DND-41 (cell line): Measurements from ENCODE around the gene SLC6A19.
A peak's percentile ranks its signal among the peaks of the same experiment; 100 is the strongest.

Experiments
- ATAC-seq: fragments of 200-7000 bp; cut with Tn5 transposase; 3 replicates; pipeline ENCODE4 v1.9.1; 2021; ENCODE audit warnings: low read depth; ENCODE audit not compliant: insufficient read depth
- DNase-seq: peaks from one replicate; pipeline ENCODE4 v3.0.0-alpha.2; 2020
- H2AFZ ChIP-seq: 2 replicates; pipeline ENCODE4 v1.6.0; 2012; ENCODE audit warnings: low read depth, low read length
- H3K27ac ChIP-seq: 2 replicates; pipeline ENCODE4 v1.5.1; 2012; ENCODE audit warnings: low read length, inconsistent platforms
- H3K27me3 ChIP-seq: fragments of 200-600 bp; sonication (generic); 2 replicates; pipeline ENCODE4 v1.6.0; 2012; ENCODE audit warnings: low read length, mild to moderate bottlenecking, inconsistent platforms; ENCODE audit not compliant: insufficient read depth, poor library complexity
- H3K36me3 ChIP-seq: 2 replicates; pipeline ENCODE4 v1.5.1; 2012; ENCODE audit warnings: low read length, inconsistent platforms; ENCODE audit not compliant: insufficient read depth
- H3K4me1 ChIP-seq: 2 replicates; pipeline ENCODE4 v1.5.1; 2012; ENCODE audit warnings: mild to moderate bottlenecking, low read length; ENCODE audit not compliant: insufficient read depth
- H3K4me2 ChIP-seq: 2 replicates; pipeline ENCODE4 v1.6.0; 2012; ENCODE audit warnings: mild to moderate bottlenecking, moderate library complexity, low read length, inconsistent platforms; ENCODE audit not compliant: insufficient read depth
- H3K4me3 ChIP-seq, 2 experiments: fragments of 200-600 bp in 1 of 2; shearing (Covaris generic) in 1 of 2; 2 replicates each; pipeline ENCODE4 v1.5.1; 2012 to 2016; ENCODE audit warnings: inconsistent platforms in 2 of 2, low read length in 2 of 2, mild to moderate bottlenecking in 2 of 2, low read depth in 1 of 2, moderate library complexity in 1 of 2
- H3K79me2 ChIP-seq: 2 replicates; pipeline ENCODE4 v1.6.0; 2012; ENCODE audit warnings: low read length, inconsistent platforms; ENCODE audit not compliant: insufficient read depth
- H3K9ac ChIP-seq: 2 replicates; pipeline ENCODE4 v1.6.0; 2012; ENCODE audit warnings: low read depth, mild to moderate bottlenecking, inconsistent platforms, low read length, moderate library complexity
- H3K9me3 ChIP-seq: 2 replicates; pipeline ENCODE4 v1.5.1; 2012; ENCODE audit warnings: low read length, moderate library complexity, mild to moderate bottlenecking, inconsistent platforms; ENCODE audit not compliant: insufficient read depth, severe bottlenecking
- H4K20me1 ChIP-seq: 2 replicates; pipeline ENCODE4 v1.6.0; 2012; ENCODE audit warnings: low read length; ENCODE audit not compliant: insufficient read depth
- EZH2 ChIP-seq: IDR thresholded peaks from 3 replicates; pipeline ENCODE4 v1.6.1; 2012; ENCODE audit warnings: borderline replicate concordance, low read depth, mild to moderate bottlenecking, moderate library complexity, low read length, inconsistent platforms; ENCODE audit not compliant: severe bottlenecking
- TF ChIP-seq, protein P1 (sequence below): IDR thresholded peaks from 2 replicates; pipeline ENCODE4 v1.5.1; 2012; ENCODE audit warnings: borderline replicate concordance, low read length, moderate library complexity, mild to moderate bottlenecking; ENCODE audit not compliant: poor library complexity, severe bottlenecking; ENCODE audit errors: extremely low read depth

The SLC6A19 gene

DNA sequence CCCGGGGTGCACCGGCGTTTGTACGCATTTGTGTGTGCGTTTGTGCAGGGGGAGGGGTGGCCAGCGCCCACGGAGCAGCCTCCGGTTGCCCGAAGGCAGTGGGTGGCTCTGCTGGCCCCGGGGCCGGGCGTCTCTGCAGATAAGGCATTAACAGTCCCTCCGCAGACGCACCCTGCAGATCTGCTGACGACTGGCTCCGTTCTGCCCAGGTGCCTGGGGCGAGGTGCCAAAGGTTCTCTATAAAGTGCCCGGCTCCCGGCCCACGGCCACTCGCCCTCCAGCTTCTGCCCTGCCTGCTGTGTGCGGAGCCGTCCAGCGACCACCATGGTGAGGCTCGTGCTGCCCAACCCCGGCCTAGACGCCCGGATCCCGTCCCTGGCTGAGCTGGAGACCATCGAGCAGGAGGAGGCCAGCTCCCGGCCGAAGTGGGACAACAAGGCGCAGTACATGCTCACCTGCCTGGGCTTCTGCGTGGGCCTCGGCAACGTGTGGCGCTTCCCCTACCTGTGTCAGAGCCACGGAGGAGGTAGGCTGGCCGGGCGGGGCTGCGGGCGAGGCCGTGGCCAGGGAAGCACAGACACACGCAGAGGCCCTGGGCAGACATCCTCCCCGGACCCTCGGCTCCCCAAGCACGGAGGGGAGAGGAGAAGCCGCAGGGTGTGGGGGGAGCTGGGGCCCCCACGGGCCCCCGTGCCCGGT is at the start of gene SLC6A19:
Gene SLC6A19 (plus strand): TSS at position 269 of the 699 bp plus-strand sequence. CDS start 56 bp downstream, at position 325.
- Histone ChIP-seq H3K79me2 (no peaks in the 10 kb centered on the region), H3K27ac (no peak within 1 kb of the TSS), H3K27me3 (no peaks in the 10 kb centered on the region), H4K20me1 (no peaks in the 10 kb centered on the region), H3K4me2 (no peak within 1 kb of the TSS), H3K4me3 (no peak within 1 kb of the TSS), H2AFZ (no peak within 1 kb of the TSS), H3K9ac (no peak within 1 kb of the TSS), H3K4me1 (no peaks in the 10 kb centered on the region), H3K36me3 (no peaks in the 10 kb centered on the region), H3K9me3 (no peaks in the 10 kb centered on the region)
- ATAC-seq (no peak), DNase-seq (no peak)
- no peak for TF ChIP-seq EZH2
- TF ChIP-seq, protein P1, sequence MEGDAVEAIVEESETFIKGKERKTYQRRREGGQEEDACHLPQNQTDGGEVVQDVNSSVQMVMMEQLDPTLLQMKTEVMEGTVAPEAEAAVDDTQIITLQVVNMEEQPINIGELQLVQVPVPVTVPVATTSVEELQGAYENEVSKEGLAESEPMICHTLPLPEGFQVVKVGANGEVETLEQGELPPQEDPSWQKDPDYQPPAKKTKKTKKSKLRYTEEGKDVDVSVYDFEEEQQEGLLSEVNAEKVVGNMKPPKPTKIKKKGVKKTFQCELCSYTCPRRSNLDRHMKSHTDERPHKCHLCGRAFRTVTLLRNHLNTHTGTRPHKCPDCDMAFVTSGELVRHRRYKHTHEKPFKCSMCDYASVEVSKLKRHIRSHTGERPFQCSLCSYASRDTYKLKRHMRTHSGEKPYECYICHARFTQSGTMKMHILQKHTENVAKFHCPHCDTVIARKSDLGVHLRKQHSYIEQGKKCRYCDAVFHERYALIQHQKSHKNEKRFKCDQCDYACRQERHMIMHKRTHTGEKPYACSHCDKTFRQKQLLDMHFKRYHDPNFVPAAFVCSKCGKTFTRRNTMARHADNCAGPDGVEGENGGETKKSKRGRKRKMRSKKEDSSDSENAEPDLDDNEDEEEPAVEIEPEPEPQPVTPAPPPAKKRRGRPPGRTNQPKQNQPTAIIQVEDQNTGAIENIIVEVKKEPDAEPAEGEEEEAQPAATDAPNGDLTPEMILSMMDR = no peak

DNA sequence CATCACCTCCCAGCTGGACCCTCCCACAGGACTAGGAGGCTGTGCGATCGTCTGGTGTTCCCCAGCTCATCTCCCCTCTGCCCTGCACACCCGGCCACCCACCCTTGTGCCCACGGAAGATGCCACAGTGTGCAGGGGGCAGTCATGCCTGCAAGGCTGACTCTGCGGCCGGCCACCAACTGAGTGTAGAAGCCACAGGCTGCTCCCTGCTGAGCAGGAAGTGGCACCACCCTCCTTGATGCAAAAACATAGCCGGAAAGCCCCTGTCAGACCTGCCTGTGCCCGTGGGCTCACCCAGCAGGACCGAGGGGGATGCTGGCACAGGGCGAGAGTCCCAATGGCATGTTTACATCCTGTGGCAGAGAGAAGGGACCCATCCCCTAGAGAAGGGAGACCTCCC is 49.2 kb upstream of the SLC6A19 start:
- H2AFZ ChIP-seq = no peak overlapping the region
- no peak overlapping the region for H3K9ac ChIP-seq
- TF ChIP-seq EZH2 = no peak
- TF ChIP-seq, protein P1 = no peak
- H4K20me1 ChIP-seq = no peaks in the 10 kb centered on the region
- 0 out of 2 replicates have a peak overlapping the region, but pooled peaks have one; percentile 20 for H3K27ac ChIP-seq
- DNase-seq (no peak), ATAC-seq (peak; percentile 51; the same call in 1 of the 3 replicates)
- H3K79me2 ChIP-seq = no peaks in the 10 kb centered on the region
- H3K4me1 ChIP-seq = no peaks in the 10 kb centered on the region; the same call in 1 of the 2 replicates
- no peaks in the 10 kb centered on the region for H3K36me3 ChIP-seq
- H3K27me3 ChIP-seq = no peaks in the 10 kb centered on the region
- H3K9me3 ChIP-seq = no peaks in the 10 kb centered on the region
- no peak overlapping the region for H3K4me2 ChIP-seq
- H3K4me3 ChIP-seq = no peak overlapping the region

DNA sequence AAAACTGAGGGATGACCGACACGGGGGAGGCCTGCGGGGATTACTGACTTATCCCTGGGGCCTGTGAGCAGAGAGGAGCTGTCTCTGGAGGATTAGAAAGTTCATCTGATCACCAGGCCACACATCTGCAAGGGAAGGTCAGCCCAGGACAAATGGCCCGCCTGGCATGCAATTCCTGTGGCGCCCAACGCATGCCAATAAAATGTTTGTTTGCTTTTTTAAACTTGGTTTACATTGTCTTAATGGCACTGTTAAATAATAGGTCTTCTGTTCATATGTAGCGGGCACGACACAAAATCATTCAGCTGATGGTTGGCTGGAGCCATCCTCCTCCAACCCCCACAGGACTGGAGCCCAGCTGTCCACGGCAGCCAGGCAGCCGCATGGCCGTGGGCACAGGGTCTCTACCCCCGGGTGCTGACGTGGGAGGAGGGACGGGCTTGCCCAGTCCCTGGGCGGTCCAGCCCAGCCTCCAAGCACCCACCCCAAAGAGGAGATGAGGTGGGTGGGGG is 48.6 kb upstream of the SLC6A19 start:
- Histone ChIP-seq H4K20me1 (no peaks in the 10 kb centered on the region), H3K27ac (no peak overlapping the region), H3K36me3 (no peaks in the 10 kb centered on the region), H3K4me1 (no peaks in the 10 kb centered on the region; the same call in 1 of the 2 replicates), H3K9ac (no peak overlapping the region), H3K79me2 (no peaks in the 10 kb centered on the region), H2AFZ (no peak overlapping the region), H3K27me3 (no peaks in the 10 kb centered on the region), H3K9me3 (no peaks in the 10 kb centered on the region), H3K4me2 (no peak overlapping the region), H3K4me3 (no peak overlapping the region)
- TF ChIP-seq, protein P1 = no peak
- no peak for DNase-seq
- ATAC-seq = no peak
